NT2/D1 (cell line): Measurements from ENCODE around the gene MID2.

ENCODE experiments used
- DNase-seq: peaks from one replicate; pipeline ENCODE4 v3.0.0-alpha.2; 2011; ENCODE audit warnings: low read depth, low spot score
- H3K27me3 ChIP-seq: 2 replicates; pipeline ENCODE4 v1.6.0; 2011; ENCODE audit warnings: mild to moderate bottlenecking; ENCODE audit not compliant: insufficient read length, insufficient read depth
- H3K36me3 ChIP-seq: 2 replicates; pipeline ENCODE4 v1.6.1; 2011; ENCODE audit warnings: mild to moderate bottlenecking, low read length, mixed read lengths; ENCODE audit not compliant: insufficient read depth, insufficient read length
- H3K4me1 ChIP-seq: 2 replicates; pipeline ENCODE4 v1.5.1; 2011; ENCODE audit not compliant: insufficient read depth, insufficient read length
- H3K4me3 ChIP-seq: 2 replicates; pipeline ENCODE4 v1.5.1; 2011; ENCODE audit warnings: low read depth; ENCODE audit not compliant: insufficient read length
- H3K9ac ChIP-seq: 2 replicates; pipeline ENCODE4 v1.6.0; 2011; ENCODE audit warnings: low read depth; ENCODE audit not compliant: insufficient read length
- H3K9me3 ChIP-seq: 2 replicates; pipeline ENCODE4 v1.5.1; 2011; ENCODE audit warnings: mild to moderate bottlenecking, low read length; ENCODE audit not compliant: insufficient read depth
- SUZ12 ChIP-seq: IDR thresholded peaks from 2 replicates; pipeline ENCODE4 v1.6.1; 2011; ENCODE audit not compliant: insufficient read length, insufficient read depth; ENCODE audit errors: extremely low read depth
- YY1 ChIP-seq: IDR thresholded peaks from 2 replicates; pipeline ENCODE4 v1.6.1; 2011; ENCODE audit not compliant: insufficient read length, insufficient read depth
- ZNF274 ChIP-seq: IDR thresholded peaks from 2 replicates; pipeline ENCODE4 v1.6.1; 2011; ENCODE audit warnings: mild to moderate bottlenecking, low read depth, low read length

MID2 gene

GRCh38 chrX:107970073-107970472 is 144.4 kb downstream of the MID2 start:
- no peak for TF ChIP-seq SUZ12
- no peak for TF ChIP-seq YY1
- TF ChIP-seq ZNF274 = no peak
- Histone ChIP-seq H3K4me1 (no peaks in the 10 kb centered on the region), H3K27me3 (no peaks in the 10 kb centered on the region), H3K9ac (no peak overlapping the region), H3K9me3 (no peaks in the 10 kb centered on the region; the same call in 1 of the 2 replicates), H3K36me3 (no peaks in the 10 kb centered on the region), H3K4me3 (no peak overlapping the region)
- peak; percentile 22 for DNase-seq

- no peak for DNase-seq
- TF ChIP-seq YY1 = no peak
- TF ChIP-seq ZNF274 = no peak
- no peak for TF ChIP-seq SUZ12
- no peak overlapping the region for H3K9ac ChIP-seq
- no peak overlapping the region for H3K4me3 ChIP-seq
- no peaks in the 10 kb centered on the region for H3K36me3 ChIP-seq
- H3K4me1 ChIP-seq = no peaks in the 10 kb centered on the region
- no peaks in the 10 kb centered on the region for H3K27me3 ChIP-seq
- H3K9me3 ChIP-seq = no peaks in the 10 kb centered on the region; the same call in 1 of the 2 replicates
These were observed 146.0 kb downstream of the MID2 start for GRCh38 chrX:107971636-107972035.
